Brain microvascular endothelial cell (primary cell): ENCODE measurements around the gene SLC26A5.

Source experiments
- DNase-seq: peaks from one replicate; pipeline ENCODE4 v3.0.0-alpha.2; 2020
- H3K27ac ChIP-seq: fragments of 250-450 bp; sonication (Bioruptor Pico); 2 replicates; pipeline ENCODE4 v1.5.1; 2020; ENCODE audit warnings: mild to moderate bottlenecking, moderate library complexity
- H3K27me3 ChIP-seq: fragments of 250-450 bp; sonication (Bioruptor Pico); replicated peaks from 2 replicates; pipeline ENCODE4 v1.5.1; 2020; ENCODE audit warnings: mild to moderate bottlenecking
- H3K36me3 ChIP-seq: fragments of 250-450 bp; sonication (Bioruptor Pico); replicated peaks from 2 replicates; pipeline ENCODE4 v1.5.1; 2020; ENCODE audit warnings: mild to moderate bottlenecking
- H3K4me3 ChIP-seq: 2 replicates; pipeline ENCODE4 v1.5.1; 2011; ENCODE audit warnings: low read depth, mild to moderate bottlenecking, control low read depth, low read length, moderate library complexity
- in situ Hi-C: cut with HindIII; loops from 2 replicates; pipeline ENCODE4 v1.10.0; 2017; ENCODE audit warnings: low sequenced_read_pairs, low pct_ligation_motif_present
- TF ChIP-seq, protein P1 (sequence below): IDR thresholded peaks from 2 replicates; pipeline ENCODE4 v1.5.1; 2011; ENCODE audit warnings: low read depth, mild to moderate bottlenecking, moderate library complexity, low read length, control low read depth, inconsistent platforms; ENCODE audit errors: missing control alignments

The SLC26A5 gene

GRCh38 chr7:103437623-103438022, 8.4 kb downstream of the SLC26A5 start:
- no peak for DNase-seq
- Histone ChIP-seq H3K36me3 (no peaks in the 10 kb centered on the region), H3K27ac (no peak overlapping the region), H3K4me3 (no peak overlapping the region), H3K27me3 (peaks cover under 1% of the 10 kb centered on the region)
- in situ Hi-C loops, result no loop called here
- TF ChIP-seq, protein P1, sequence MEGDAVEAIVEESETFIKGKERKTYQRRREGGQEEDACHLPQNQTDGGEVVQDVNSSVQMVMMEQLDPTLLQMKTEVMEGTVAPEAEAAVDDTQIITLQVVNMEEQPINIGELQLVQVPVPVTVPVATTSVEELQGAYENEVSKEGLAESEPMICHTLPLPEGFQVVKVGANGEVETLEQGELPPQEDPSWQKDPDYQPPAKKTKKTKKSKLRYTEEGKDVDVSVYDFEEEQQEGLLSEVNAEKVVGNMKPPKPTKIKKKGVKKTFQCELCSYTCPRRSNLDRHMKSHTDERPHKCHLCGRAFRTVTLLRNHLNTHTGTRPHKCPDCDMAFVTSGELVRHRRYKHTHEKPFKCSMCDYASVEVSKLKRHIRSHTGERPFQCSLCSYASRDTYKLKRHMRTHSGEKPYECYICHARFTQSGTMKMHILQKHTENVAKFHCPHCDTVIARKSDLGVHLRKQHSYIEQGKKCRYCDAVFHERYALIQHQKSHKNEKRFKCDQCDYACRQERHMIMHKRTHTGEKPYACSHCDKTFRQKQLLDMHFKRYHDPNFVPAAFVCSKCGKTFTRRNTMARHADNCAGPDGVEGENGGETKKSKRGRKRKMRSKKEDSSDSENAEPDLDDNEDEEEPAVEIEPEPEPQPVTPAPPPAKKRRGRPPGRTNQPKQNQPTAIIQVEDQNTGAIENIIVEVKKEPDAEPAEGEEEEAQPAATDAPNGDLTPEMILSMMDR, result no peak

- in situ Hi-C loops, result no loop called here
- TF ChIP-seq, protein P1, result no peak
- no peak overlapping the region for H3K4me3 ChIP-seq
- DNase-seq, result no peak
- no peak overlapping the region for H3K27ac ChIP-seq
- H3K27me3 ChIP-seq, result no peaks in the 10 kb centered on the region
- H3K36me3 ChIP-seq, result no peaks in the 10 kb centered on the region
Observed at GRCh38 chr7:103432712-103433111, 13.3 kb downstream of the SLC26A5 start.

GRCh38 chr7:103425177-103425576, 20.8 kb downstream of the SLC26A5 start:
- Histone ChIP-seq H3K4me3 (no peak overlapping the region), H3K27ac (no peak overlapping the region), H3K27me3 (no peaks in the 10 kb centered on the region), H3K36me3 (no peaks in the 10 kb centered on the region)
- in situ Hi-C loops, result no loop called here
- TF ChIP-seq, protein P1, result no peak
- DNase-seq, result no peak

GRCh38 chr7:103423467-103424179, 22.4 kb downstream of the SLC26A5 start:
- Histone ChIP-seq H3K27me3 (no peaks in the 10 kb centered on the region), H3K27ac (no peak overlapping the region), H3K36me3 (no peaks in the 10 kb centered on the region), H3K4me3 (no peak overlapping the region)
- in situ Hi-C loops, result no loop called here
- DNase-seq, result no peak
- TF ChIP-seq, protein P1, result no peak

- in situ Hi-C loops, result no loop called here
- no peaks in the 10 kb centered on the region for H3K36me3 ChIP-seq
- no peak overlapping the region for H3K4me3 ChIP-seq
- H3K27me3 ChIP-seq, result no peaks in the 10 kb centered on the region
- no peak overlapping the region for H3K27ac ChIP-seq
- TF ChIP-seq, protein P1, result no peak
- no peak for DNase-seq
Observed at GRCh38 chr7:103420857-103421384, 25.1 kb downstream of the SLC26A5 start.
